GM23338 (cell line): ENCODE measurements around the gene TMX2. TPM values are rescaled to one million over a fixed set of nuclear protein-coding genes. Genes with fewer than 3 reads are reported as not detected.
A peak's percentile ranks its signal among the peaks of the same experiment; 100 is the strongest.

Experiments used
- ATAC-seq: fragments of 200-7000 bp; cut with Tn5 transposase; 3 replicates; pipeline ENCODE4 v1.9.1; 2020
- DNase-seq: peaks from one replicate; pipeline ENCODE4 v3.0.0-alpha.2; 2015; ENCODE audit warnings: low spot score
- H2AFZ ChIP-seq: fragments of 200-600 bp; sonication (generic); 2 replicates; pipeline ENCODE4 v1.8.0; 2016; ENCODE audit warnings: antibody characterized with exemption, mild to moderate bottlenecking, moderate library complexity
- H3F3A ChIP-seq: fragments of 200-600 bp; sonication (generic); replicated peaks from 2 replicates; pipeline ENCODE4 v1.8.0; 2017; ENCODE audit warnings: antibody characterized with exemption, mixed run types, low read depth
- H3K27ac ChIP-seq: fragments of 200-600 bp; sonication (generic); 2 replicates; pipeline ENCODE4 v1.6.1; 2016; ENCODE audit warnings: low read depth
- H3K27me3 ChIP-seq: fragments of 200-600 bp; sonication (generic); 2 replicates; pipeline ENCODE4 v1.8.0; 2016; ENCODE audit warnings: mild to moderate bottlenecking, mixed run types, moderate library complexity; ENCODE audit not compliant: insufficient read depth
- H3K36me3 ChIP-seq: fragments of 200-600 bp; sonication (generic); 2 replicates; pipeline ENCODE4 v1.8.0; 2016; ENCODE audit warnings: mild to moderate bottlenecking; ENCODE audit not compliant: insufficient read depth
- H3K4me1 ChIP-seq: fragments of 200-600 bp; sonication (generic); 2 replicates; pipeline ENCODE4 v1.8.0; 2016; ENCODE audit warnings: mild to moderate bottlenecking, moderate library complexity; ENCODE audit not compliant: insufficient read depth
- H3K4me2 ChIP-seq: fragments of 200-600 bp; sonication (generic); 2 replicates; pipeline ENCODE4 v1.7.1; 2017; ENCODE audit warnings: mixed run types
- H3K4me3 ChIP-seq: fragments of 200-600 bp; sonication (generic); 2 replicates; pipeline ENCODE4 v1.6.1; 2016; ENCODE audit warnings: mixed run types
- H3K79me2 ChIP-seq: fragments of 200-600 bp; sonication (generic); replicated peaks from 2 replicates; pipeline ENCODE4 v1.8.0; 2017; ENCODE audit warnings: mild to moderate bottlenecking; ENCODE audit not compliant: insufficient read depth
- H3K9me2 ChIP-seq: fragments of 200-600 bp; sonication (generic); 2 replicates; pipeline ENCODE4 v1.8.0; 2017; ENCODE audit not compliant: insufficient read depth
- H4K20me1 ChIP-seq: fragments of 200-600 bp; sonication (generic); replicated peaks from 2 replicates; pipeline ENCODE4 v1.8.0; 2017; ENCODE audit warnings: mild to moderate bottlenecking; ENCODE audit not compliant: insufficient read depth
- H3K27ac Mint-ChIP-seq: 2 replicates; pipeline ENCODE4 v1.8.0; 2020; ENCODE audit warnings: inconsistent platforms, mild to moderate bottlenecking, moderate library complexity, mixed read lengths
- H3K27me3 Mint-ChIP-seq: 3 replicates; pipeline ENCODE4 v1.8.0; 2022; ENCODE audit warnings: low read depth, mild to moderate bottlenecking, moderate library complexity, mixed read lengths, inconsistent platforms; ENCODE audit not compliant: insufficient read depth, poor library complexity
- H3K36me3 Mint-ChIP-seq: 3 replicates; pipeline ENCODE4 v1.8.0; 2021; ENCODE audit warnings: low read depth, mild to moderate bottlenecking, inconsistent platforms, moderate library complexity, mixed read lengths
- H3K4me1 Mint-ChIP-seq: 3 replicates; pipeline ENCODE4 v1.8.0; 2020; ENCODE audit warnings: mild to moderate bottlenecking, inconsistent platforms, mixed read lengths
- H3K4me3 Mint-ChIP-seq: 3 replicates; pipeline ENCODE4 v1.8.0; 2021; ENCODE audit warnings: moderate library complexity, mild to moderate bottlenecking, inconsistent platforms, mixed read lengths
- H3K9me3 Mint-ChIP-seq: 3 replicates; pipeline ENCODE4 v1.8.0; 2020; ENCODE audit warnings: moderate library complexity, mild to moderate bottlenecking, inconsistent platforms, mixed read lengths
- CREB1 ChIP-seq: fragments of 250-450 bp; sonication (Bioruptor Pico); IDR thresholded peaks from 2 replicates; pipeline ENCODE4 v1.5.0; 2020; ENCODE audit warnings: low read depth, mild to moderate bottlenecking, moderate library complexity
- EZH2 ChIP-seq: fragments of 200-600 bp; sonication (generic); IDR thresholded peaks from one replicate; pipeline ENCODE4 v1.8.0; 2017; ENCODE audit warnings: antibody characterized with exemption, mild to moderate bottlenecking, low read depth; ENCODE audit not compliant: unreplicated experiment
- EZH2phosphoT487 ChIP-seq: fragments of 200-600 bp; sonication (generic); IDR thresholded peaks from one replicate; pipeline ENCODE4 v1.8.1; 2018; ENCODE audit warnings: antibody characterized with exemption; ENCODE audit not compliant: unreplicated experiment
- JUNB ChIP-seq: IDR thresholded peaks from one replicate; pipeline ENCODE4 v1.6.1; 2016; ENCODE audit warnings: antibody characterized with exemption; ENCODE audit not compliant: unreplicated experiment
- NANOG ChIP-seq: IDR thresholded peaks from 2 replicates; pipeline ENCODE4 v1.6.1; 2016; ENCODE audit warnings: antibody characterized with exemption, borderline replicate concordance
- POLR2AphosphoS5 ChIP-seq: IDR thresholded peaks from 2 replicates; pipeline ENCODE4 v1.6.1; 2016; ENCODE audit warnings: antibody characterized with exemption, low read depth
- STAT1 ChIP-seq: IDR thresholded peaks from one replicate; pipeline ENCODE4 v1.6.1; 2016; ENCODE audit warnings: antibody characterized with exemption; ENCODE audit not compliant: unreplicated experiment
- ZNF114 ChIP-seq: fragments of 250-450 bp; sonication (Bioruptor Pico); IDR thresholded peaks from 2 replicates; pipeline ENCODE4 v1.5.0; 2020; ENCODE audit warnings: mild to moderate bottlenecking, moderate library complexity
- ZNF331 ChIP-seq: fragments of 250-450 bp; sonication (Bioruptor Pico); IDR thresholded peaks from 2 replicates; pipeline ENCODE4 v1.5.0; 2020; ENCODE audit warnings: low read depth, mild to moderate bottlenecking, moderate library complexity
- polyA plus RNA-seq: library from polyadenylated mRNA; unstranded; fragments of >200 nt; fragmentation: Nextera tagmentation; extraction: Ambion mirVana; gene quantifications from 2 replicates; pipeline ENCODE4 v1.2.1, GENCODE V29; 2016
- total RNA-seq: library from RNA; depleted of rRNA; stranded (reverse); fragments of >200 nt; shearing (Covaris generic); gene quantifications from 2 replicates; pipeline ENCODE4 v1.2.3, GENCODE V29; 2014
- TF ChIP-seq, protein P1 (sequence below), 2 experiments: fragments of 200-600 bp in 1 of 2; sonication (generic) in 1 of 2; conservative IDR thresholded peaks; 2 replicates each; pipeline versions ENCODE4 v1.5.1 to v1.6.1; 2016 to 2017; ENCODE audit warnings: antibody characterized with exemption in 2 of 2, low read depth in 2 of 2, mild to moderate bottlenecking in 2 of 2, moderate library complexity in 1 of 2
- TF ChIP-seq, protein P2 (sequence below): fragments of 250-450 bp; sonication (Bioruptor Pico); IDR thresholded peaks from 2 replicates; pipeline ENCODE4 v1.5.0; 2020; ENCODE audit warnings: mild to moderate bottlenecking, moderate library complexity
- TF ChIP-seq, protein P3 (sequence below): IDR thresholded peaks from 2 replicates; pipeline ENCODE4 v1.6.1; 2016; ENCODE audit warnings: antibody characterized with exemption
- TF ChIP-seq, protein P4 (sequence below): IDR thresholded peaks from one replicate; pipeline ENCODE4 v1.6.1; 2018; ENCODE audit warnings: antibody characterized with exemption; ENCODE audit not compliant: unreplicated experiment

TMX2 gene
- total and polyA plus RNA-seq, 2 experiments from 2014 or later, result 59.2 to 69.3 TPM

DNA sequence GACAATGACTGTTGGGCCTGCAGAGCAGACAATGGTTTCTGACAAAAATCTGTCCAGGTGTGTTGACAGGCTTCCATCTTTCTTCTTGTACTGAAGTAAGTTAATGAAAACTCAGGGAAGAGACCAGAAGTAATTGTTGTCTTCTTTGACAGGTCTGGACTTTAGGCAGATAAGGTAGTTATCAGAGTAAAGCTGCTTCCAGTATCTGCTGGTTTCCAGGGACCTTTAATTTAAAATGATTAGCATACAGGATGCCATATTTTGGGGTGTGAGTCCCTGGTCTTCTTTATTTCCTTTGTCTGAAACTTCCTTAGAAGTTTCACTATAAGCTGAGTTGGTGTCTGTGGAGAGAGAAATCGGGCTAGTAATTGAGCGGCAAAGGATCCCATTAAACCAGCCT is 1.4 kb downstream of the TMX2 start:
- DNase-seq, result no peak
- H3K4me1 ChIP-seq, result peaks cover 8% of the 10 kb centered on the region; the same call in 1 of the 2 replicates
- H3K27ac Mint-ChIP-seq, result peak overlapping the region; percentile 99
- H3K4me3 Mint-ChIP-seq, result peak overlapping the region; percentile 99
- no peak overlapping the region; the same call in 1 of the 2 replicates for H3K27ac ChIP-seq
- no peak overlapping the region for H2AFZ ChIP-seq
- peaks cover 16% of the 10 kb centered on the region for H3K4me1 Mint-ChIP-seq
- no peaks in the 10 kb centered on the region for H3K9me2 ChIP-seq
- peak overlapping the region; percentile 77 for H3K4me3 ChIP-seq
- no peak for ATAC-seq
- peaks cover 12% of the 10 kb centered on the region; the same call in 1 of the 2 replicates for H4K20me1 ChIP-seq
- peak overlapping the region; percentile 97 for H3K4me2 ChIP-seq
- H3F3A ChIP-seq, result peaks cover 4% of the 10 kb centered on the region; the same call in 1 of the 2 replicates
- H3K79me2 ChIP-seq, result peaks cover 60% of the 10 kb centered on the region
- H3K36me3 Mint-ChIP-seq, result peaks cover 49% of the 10 kb centered on the region
- H3K27me3 Mint-ChIP-seq, result peaks cover 6% of the 10 kb centered on the region
- TF ChIP-seq, protein P1, sequence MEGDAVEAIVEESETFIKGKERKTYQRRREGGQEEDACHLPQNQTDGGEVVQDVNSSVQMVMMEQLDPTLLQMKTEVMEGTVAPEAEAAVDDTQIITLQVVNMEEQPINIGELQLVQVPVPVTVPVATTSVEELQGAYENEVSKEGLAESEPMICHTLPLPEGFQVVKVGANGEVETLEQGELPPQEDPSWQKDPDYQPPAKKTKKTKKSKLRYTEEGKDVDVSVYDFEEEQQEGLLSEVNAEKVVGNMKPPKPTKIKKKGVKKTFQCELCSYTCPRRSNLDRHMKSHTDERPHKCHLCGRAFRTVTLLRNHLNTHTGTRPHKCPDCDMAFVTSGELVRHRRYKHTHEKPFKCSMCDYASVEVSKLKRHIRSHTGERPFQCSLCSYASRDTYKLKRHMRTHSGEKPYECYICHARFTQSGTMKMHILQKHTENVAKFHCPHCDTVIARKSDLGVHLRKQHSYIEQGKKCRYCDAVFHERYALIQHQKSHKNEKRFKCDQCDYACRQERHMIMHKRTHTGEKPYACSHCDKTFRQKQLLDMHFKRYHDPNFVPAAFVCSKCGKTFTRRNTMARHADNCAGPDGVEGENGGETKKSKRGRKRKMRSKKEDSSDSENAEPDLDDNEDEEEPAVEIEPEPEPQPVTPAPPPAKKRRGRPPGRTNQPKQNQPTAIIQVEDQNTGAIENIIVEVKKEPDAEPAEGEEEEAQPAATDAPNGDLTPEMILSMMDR (conservative IDR thresholded peaks at IDR 0.05; ENCODE audit: low read depth in 2 of 2), result no peak
- TF ChIP-seq STAT1 (no peak), CREB1 (CRISPR knock-in tag) (no peak), POLR2AphosphoS5 (no peak), JUNB (no peak), EZH2phosphoT487 (no peak), ZNF331 (no peak), ZNF114 (CRISPR knock-in tag) (no peak), NANOG (no peak), EZH2 (no peak)
- TF ChIP-seq, protein P2, sequence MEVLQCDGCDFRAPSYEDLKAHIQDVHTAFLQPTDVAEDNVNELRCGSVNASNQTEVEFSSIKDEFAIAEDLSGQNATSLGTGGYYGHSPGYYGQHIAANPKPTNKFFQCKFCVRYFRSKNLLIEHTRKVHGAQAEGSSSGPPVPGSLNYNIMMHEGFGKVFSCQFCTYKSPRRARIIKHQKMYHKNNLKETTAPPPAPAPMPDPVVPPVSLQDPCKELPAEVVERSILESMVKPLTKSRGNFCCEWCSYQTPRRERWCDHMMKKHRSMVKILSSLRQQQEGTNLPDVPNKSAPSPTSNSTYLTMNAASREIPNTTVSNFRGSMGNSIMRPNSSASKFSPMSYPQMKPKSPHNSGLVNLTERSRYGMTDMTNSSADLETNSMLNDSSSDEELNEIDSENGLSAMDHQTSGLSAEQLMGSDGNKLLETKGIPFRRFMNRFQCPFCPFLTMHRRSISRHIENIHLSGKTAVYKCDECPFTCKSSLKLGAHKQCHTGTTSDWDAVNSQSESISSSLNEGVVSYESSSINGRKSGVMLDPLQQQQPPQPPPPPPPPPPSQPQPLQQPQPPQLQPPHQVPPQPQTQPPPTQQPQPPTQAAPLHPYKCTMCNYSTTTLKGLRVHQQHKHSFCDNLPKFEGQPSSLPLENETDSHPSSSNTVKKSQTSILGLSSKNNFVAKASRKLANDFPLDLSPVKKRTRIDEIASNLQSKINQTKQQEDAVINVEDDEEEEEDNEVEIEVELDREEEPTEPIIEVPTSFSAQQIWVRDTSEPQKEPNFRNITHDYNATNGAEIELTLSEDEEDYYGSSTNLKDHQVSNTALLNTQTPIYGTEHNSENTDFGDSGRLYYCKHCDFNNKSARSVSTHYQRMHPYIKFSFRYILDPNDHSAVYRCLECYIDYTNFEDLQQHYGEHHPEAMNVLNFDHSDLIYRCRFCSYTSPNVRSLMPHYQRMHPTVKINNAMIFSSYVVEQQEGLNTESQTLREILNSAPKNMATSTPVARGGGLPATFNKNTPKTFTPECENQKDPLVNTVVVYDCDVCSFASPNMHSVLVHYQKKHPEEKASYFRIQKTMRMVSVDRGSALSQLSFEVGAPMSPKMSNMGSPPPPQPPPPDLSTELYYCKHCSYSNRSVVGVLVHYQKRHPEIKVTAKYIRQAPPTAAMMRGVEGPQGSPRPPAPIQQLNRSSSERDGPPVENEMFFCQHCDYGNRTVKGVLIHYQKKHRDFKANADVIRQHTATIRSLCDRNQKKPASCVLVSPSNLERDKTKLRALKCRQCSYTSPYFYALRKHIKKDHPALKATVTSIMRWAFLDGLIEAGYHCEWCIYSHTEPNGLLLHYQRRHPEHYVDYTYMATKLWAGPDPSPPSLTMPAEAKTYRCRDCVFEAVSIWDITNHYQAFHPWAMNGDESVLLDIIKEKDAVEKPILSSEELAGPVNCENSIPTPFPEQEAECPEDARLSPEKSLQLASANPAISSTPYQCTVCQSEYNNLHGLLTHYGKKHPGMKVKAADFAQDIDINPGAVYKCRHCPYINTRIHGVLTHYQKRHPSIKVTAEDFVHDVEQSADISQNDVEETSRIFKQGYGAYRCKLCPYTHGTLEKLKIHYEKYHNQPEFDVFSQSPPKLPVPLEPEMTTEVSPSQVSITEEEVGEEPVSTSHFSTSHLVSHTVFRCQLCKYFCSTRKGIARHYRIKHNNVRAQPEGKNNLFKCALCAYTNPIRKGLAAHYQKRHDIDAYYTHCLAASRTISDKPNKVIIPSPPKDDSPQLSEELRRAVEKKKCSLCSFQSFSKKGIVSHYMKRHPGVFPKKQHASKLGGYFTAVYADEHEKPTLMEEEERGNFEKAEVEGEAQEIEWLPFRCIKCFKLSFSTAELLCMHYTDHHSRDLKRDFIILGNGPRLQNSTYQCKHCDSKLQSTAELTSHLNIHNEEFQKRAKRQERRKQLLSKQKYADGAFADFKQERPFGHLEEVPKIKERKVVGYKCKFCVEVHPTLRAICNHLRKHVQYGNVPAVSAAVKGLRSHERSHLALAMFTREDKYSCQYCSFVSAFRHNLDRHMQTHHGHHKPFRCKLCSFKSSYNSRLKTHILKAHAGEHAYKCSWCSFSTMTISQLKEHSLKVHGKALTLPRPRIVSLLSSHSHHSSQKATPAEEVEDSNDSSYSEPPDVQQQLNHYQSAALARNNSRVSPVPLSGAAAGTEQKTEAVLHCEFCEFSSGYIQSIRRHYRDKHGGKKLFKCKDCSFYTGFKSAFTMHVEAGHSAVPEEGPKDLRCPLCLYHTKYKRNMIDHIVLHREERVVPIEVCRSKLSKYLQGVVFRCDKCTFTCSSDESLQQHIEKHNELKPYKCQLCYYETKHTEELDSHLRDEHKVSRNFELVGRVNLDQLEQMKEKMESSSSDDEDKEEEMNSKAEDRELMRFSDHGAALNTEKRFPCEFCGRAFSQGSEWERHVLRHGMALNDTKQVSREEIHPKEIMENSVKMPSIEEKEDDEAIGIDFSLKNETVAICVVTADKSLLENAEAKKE (CRISPR knock-in tag), result no peak
- TF ChIP-seq, protein P3, sequence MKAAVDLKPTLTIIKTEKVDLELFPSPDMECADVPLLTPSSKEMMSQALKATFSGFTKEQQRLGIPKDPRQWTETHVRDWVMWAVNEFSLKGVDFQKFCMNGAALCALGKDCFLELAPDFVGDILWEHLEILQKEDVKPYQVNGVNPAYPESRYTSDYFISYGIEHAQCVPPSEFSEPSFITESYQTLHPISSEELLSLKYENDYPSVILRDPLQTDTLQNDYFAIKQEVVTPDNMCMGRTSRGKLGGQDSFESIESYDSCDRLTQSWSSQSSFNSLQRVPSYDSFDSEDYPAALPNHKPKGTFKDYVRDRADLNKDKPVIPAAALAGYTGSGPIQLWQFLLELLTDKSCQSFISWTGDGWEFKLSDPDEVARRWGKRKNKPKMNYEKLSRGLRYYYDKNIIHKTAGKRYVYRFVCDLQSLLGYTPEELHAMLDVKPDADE, result no peak
- TF ChIP-seq, protein P4, sequence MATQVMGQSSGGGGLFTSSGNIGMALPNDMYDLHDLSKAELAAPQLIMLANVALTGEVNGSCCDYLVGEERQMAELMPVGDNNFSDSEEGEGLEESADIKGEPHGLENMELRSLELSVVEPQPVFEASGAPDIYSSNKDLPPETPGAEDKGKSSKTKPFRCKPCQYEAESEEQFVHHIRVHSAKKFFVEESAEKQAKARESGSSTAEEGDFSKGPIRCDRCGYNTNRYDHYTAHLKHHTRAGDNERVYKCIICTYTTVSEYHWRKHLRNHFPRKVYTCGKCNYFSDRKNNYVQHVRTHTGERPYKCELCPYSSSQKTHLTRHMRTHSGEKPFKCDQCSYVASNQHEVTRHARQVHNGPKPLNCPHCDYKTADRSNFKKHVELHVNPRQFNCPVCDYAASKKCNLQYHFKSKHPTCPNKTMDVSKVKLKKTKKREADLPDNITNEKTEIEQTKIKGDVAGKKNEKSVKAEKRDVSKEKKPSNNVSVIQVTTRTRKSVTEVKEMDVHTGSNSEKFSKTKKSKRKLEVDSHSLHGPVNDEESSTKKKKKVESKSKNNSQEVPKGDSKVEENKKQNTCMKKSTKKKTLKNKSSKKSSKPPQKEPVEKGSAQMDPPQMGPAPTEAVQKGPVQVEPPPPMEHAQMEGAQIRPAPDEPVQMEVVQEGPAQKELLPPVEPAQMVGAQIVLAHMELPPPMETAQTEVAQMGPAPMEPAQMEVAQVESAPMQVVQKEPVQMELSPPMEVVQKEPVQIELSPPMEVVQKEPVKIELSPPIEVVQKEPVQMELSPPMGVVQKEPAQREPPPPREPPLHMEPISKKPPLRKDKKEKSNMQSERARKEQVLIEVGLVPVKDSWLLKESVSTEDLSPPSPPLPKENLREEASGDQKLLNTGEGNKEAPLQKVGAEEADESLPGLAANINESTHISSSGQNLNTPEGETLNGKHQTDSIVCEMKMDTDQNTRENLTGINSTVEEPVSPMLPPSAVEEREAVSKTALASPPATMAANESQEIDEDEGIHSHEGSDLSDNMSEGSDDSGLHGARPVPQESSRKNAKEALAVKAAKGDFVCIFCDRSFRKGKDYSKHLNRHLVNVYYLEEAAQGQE, result no peak
- no peaks in the 10 kb centered on the region for H3K27me3 ChIP-seq
- H3K9me3 Mint-ChIP-seq, result peaks cover 18% of the 10 kb centered on the region
- 0 out of 2 replicates have a peak, but pooled peaks cover 4% of the 10 kb centered on the region for H3K36me3 ChIP-seq
